Activated CD8-positive, alpha-beta T cell treated with anti-CD3 and anti-CD28 coated beads for 36 hours (primary cell): ENCODE data around the gene APRT. TPM values are rescaled to one million over a fixed set of nuclear protein-coding genes. Genes with fewer than 3 reads are reported as not detected.

Experiments used
- ATAC-seq: fragments of 200-7000 bp; cut with Tn5 transposase; one replicate; pipeline ENCODE4 v1.10.0; 2021; ENCODE audit warnings: mild to moderate bottlenecking, moderate library complexity
- CTCF ChIA-PET: fragments of 350-600 bp; sonication (Branson Sonifier 250); formaldehyde crosslinking; loops from one replicate; lab custom pipeline; 2021; ENCODE audit warnings: antibody characterized with exemption; lab: Charles Lee
- POLR2A ChIA-PET: fragments of 350-600 bp; sonication (Branson Sonifier 250); formaldehyde crosslinking; loops from one replicate; lab custom pipeline; 2021; ENCODE audit warnings: antibody characterized with exemption; lab: Charles Lee
- DNase-seq: peaks from one replicate; pipeline ENCODE4 v3.0.0-alpha.2; 2020
- H3K27ac Mint-ChIP-seq: one replicate; pipeline ENCODE4 v1.8.0; 2021; ENCODE audit warnings: mild to moderate bottlenecking, mixed read lengths
- H3K27me3 Mint-ChIP-seq: one replicate; pipeline ENCODE4 v1.8.0; 2021; ENCODE audit warnings: mixed read lengths
- H3K36me3 Mint-ChIP-seq: one replicate; pipeline ENCODE4 v1.8.0; 2021; ENCODE audit warnings: low read depth, mixed read lengths
- H3K4me1 Mint-ChIP-seq: one replicate; pipeline ENCODE4 v1.8.0; 2021; ENCODE audit warnings: low read depth, mixed read lengths
- H3K4me3 Mint-ChIP-seq: one replicate; pipeline ENCODE4 v1.8.0; 2021; ENCODE audit warnings: mild to moderate bottlenecking, moderate library complexity, mixed read lengths
- H3K9me3 Mint-ChIP-seq: one replicate; pipeline ENCODE4 v1.8.0; 2021; ENCODE audit warnings: mixed read lengths
- CTCF ChIP-seq: fragments of 200-600 bp; IDR thresholded peaks from one replicate; pipeline ENCODE4 v1.8.0; 2022; ENCODE audit warnings: antibody characterized with exemption, mild to moderate bottlenecking
- intact Hi-C: fragments of 100-400 bp; cut with micrococcal nuclease; formaldehyde crosslinking; loops from one replicate; pipeline ENCODE4 v1.10.0; 2022
- total RNA-seq, 2 experiments: library from RNA; stranded (reverse); gene quantifications; one replicate each; pipeline ENCODE4 v1.2.3, GENCODE V29; 2021

Gene APRT
- total RNA-seq, 2 experiments from 2014 or later: 236 to 240 TPM

- Mint-ChIP-seq H3K27ac (no peak overlapping the region), H3K27me3 (no peaks in the 10 kb centered on the region), H3K4me1 (peaks cover 24% of the 10 kb centered on the region), H3K9me3 (no peaks in the 10 kb centered on the region), H3K36me3 (no peaks in the 10 kb centered on the region), H3K4me3 (no peak overlapping the region)
- ChIA-PET POLR2A (interaction anchor here (0.7 to 5.9 kb wide), 2 partner anchors 9 to 17 kb away, joined by 3 to 43 read pairs; no protein-coding TSS in a partner anchor), CTCF (interaction anchor here (0.6 to 3.7 kb wide), 7 partner anchors 12 to 97 kb away, joined by 3 to 21 read pairs (median 4); partner anchors contain the start of gene APRT)
- intact Hi-C loops: no loop called here
- no peak for TF ChIP-seq CTCF
- ATAC-seq: no peak
- DNase-seq: no peak
Measured at GRCh38 chr16:88798772-88799455, 12.8 kb downstream of the APRT start.

DNA sequence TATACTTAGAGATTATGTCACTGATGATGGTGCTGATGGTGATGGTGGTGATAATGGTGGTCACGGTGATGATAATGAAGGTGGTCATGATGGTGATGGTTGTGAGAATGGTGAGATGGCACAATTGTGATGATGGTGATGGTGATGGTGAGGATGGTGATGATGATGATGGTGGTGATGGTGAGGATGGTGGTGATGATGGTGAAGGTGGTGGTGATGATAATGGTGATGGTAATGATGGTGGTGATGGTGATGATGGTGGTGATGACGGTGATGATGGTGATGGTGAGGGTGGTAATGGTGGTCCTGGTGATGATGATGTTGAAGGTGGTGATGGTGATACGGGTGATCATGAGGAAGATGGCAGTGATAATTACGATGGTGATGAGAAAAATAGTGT lies 13.7 kb downstream of the APRT start:
- H3K36me3 Mint-ChIP-seq: no peaks in the 10 kb centered on the region
- no peaks in the 10 kb centered on the region for H3K27me3 Mint-ChIP-seq
- no peak for TF ChIP-seq CTCF
- DNase-seq (no peak), ATAC-seq (no peak)
- ChIA-PET POLR2A (interaction anchor here (5.9 kb wide), 1 partner anchor 16 kb away, joined by 43 read pairs; no protein-coding TSS in a partner anchor), CTCF (interaction anchor here (2.0 to 3.7 kb wide), 2 partner anchors 13 to 42 kb away, joined by 4 to 21 read pairs; partner anchors contain the start of gene APRT)
- no peak overlapping the region for H3K27ac Mint-ChIP-seq
- H3K9me3 Mint-ChIP-seq: no peaks in the 10 kb centered on the region
- intact Hi-C loops: no loop called here
- peaks cover 32% of the 10 kb centered on the region for H3K4me1 Mint-ChIP-seq
- H3K4me3 Mint-ChIP-seq: no peak overlapping the region

DNA sequence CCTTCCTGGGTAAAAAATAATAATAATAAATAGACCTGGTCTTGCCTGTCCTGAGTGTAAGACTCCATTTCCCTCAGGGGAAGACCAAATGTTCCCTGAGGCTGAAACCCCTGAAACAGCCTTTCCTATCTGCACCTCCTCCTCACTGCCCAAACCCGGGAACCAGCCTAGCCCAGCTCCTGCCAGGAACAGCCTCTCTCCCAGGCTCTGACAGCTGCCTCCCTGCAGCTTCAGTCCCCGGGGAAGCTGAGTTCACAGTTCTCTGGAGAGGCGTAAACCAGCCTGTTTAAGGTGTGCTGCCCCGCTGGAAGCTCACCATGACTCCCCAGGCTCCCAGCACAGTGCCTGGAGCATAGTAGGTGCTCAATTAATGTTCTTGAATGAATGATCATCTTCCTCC lies 15.4 kb downstream of the APRT start:
- POLR2A ChIA-PET: interaction anchor here (1.5 to 5.9 kb wide), 2 partner anchors 9 to 14 kb away, joined by 6 to 43 read pairs; no protein-coding TSS in a partner anchor
- CTCF ChIA-PET: interaction anchor here (0.7 to 1.6 kb wide), 2 partner anchors 9 to 14 kb away, joined by 3 to 6 read pairs; no protein-coding TSS in a partner anchor
- ATAC-seq (no peak), DNase-seq (no peak)
- Mint-ChIP-seq H3K27ac (no peak overlapping the region), H3K4me1 (peaks cover 47% of the 10 kb centered on the region), H3K4me3 (no peak overlapping the region), H3K27me3 (no peaks in the 10 kb centered on the region), H3K36me3 (peaks cover 2% of the 10 kb centered on the region), H3K9me3 (no peaks in the 10 kb centered on the region)
- no peak for TF ChIP-seq CTCF
- intact Hi-C loops: no loop called here

DNA sequence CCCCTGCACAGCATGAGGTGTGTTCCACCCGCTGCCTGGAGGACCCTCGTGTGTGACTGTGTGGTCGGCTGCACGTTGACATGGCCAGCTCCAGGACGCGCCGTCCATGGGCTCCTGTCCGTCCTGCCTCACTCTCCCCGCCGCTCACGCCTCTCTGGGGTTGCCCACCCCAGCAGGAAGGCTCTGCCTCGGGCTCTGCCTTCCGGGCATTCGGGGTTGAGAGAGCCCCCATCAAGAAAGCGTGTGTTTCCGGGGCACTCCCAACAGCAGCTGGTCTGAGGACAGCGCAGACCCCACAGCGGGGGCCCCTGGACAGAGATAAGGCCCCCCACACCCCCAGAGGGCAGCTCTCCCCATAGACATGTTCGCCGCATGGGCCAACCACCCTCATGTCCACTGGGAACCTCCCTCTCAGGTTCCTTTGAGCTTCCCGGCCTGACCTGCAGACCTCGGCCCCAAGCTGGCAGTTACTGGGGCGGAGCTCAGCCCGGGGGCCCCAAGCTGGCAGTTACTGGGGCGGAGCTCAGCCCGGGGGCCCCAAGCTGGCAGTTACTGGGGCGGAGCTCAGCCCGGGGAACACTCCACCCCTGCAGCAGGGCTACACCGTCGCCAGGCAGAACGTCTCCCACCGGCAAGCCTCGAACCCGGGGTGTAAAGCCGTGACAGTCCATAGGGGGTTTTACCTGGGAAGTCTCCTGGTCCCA lies 18.3 kb downstream of the APRT start:
- peaks cover 51% of the 10 kb centered on the region for H3K4me1 Mint-ChIP-seq
- no peak overlapping the region for H3K4me3 Mint-ChIP-seq
- no peaks in the 10 kb centered on the region for H3K27me3 Mint-ChIP-seq
- ATAC-seq (peak; percentile 22), DNase-seq (no peak)
- intact Hi-C loops: no loop called here
- no peak for TF ChIP-seq CTCF
- ChIA-PET POLR2A (interaction anchor here (0.8 to 1.6 kb wide), 4 partner anchors 8 to 91 kb away, joined by 3 to 9 read pairs (median 4); no protein-coding TSS in a partner anchor), CTCF (interaction anchor here (0.6 to 1.3 kb wide), 4 partner anchors 12 to 56 kb away, joined by 3 to 4 read pairs (median 3); no protein-coding TSS in a partner anchor)
- H3K9me3 Mint-ChIP-seq: no peaks in the 10 kb centered on the region
- no peak overlapping the region for H3K27ac Mint-ChIP-seq
- H3K36me3 Mint-ChIP-seq: peaks cover 2% of the 10 kb centered on the region
